Mesendoderm (in vitro differentiated cells): Measurements from ENCODE around the gene MMD.
"Not testable (repeated sequence)": the region's sequence is repeated elsewhere in the genome, so short reads cannot be mapped to it uniquely, and the experiment has no call there.

Experiments
- DNase-seq: peaks from one replicate; pipeline ENCODE4 v3.0.0; 2013
- H2AK5ac ChIP-seq: 2 replicates; pipeline ENCODE4 v1.6.1; 2013; ENCODE audit warnings: low read length, inconsistent platforms
- H2BK120ac ChIP-seq: 2 replicates; pipeline ENCODE4 v1.6.1; 2013; ENCODE audit warnings: low read depth, mild to moderate bottlenecking, low read length, moderate library complexity, mixed read lengths
- H2BK15ac ChIP-seq: replicated peaks from 2 replicates; pipeline ENCODE4 v1.6.1; 2013; ENCODE audit warnings: low read depth, mild to moderate bottlenecking, moderate library complexity
- H2BK5ac ChIP-seq: 2 replicates; pipeline ENCODE4 v1.6.1; 2013; ENCODE audit warnings: low read length, inconsistent platforms
- H3K18ac ChIP-seq: 2 replicates; pipeline ENCODE4 v1.6.1; 2013; ENCODE audit warnings: mild to moderate bottlenecking, low read length, mixed read lengths
- H3K23ac ChIP-seq: one replicate; pipeline ENCODE4 v1.6.1; 2013; ENCODE audit warnings: low read length
- H3K27ac ChIP-seq: 2 replicates; pipeline ENCODE4 v1.5.1; 2013; ENCODE audit warnings: low read depth, mild to moderate bottlenecking, inconsistent platforms, low read length, moderate library complexity
- H3K27me3 ChIP-seq: 2 replicates; pipeline ENCODE4 v1.6.1; 2013; ENCODE audit warnings: low read length, control low read depth, mild to moderate bottlenecking, inconsistent platforms; ENCODE audit not compliant: insufficient read depth, poor library complexity
- H3K36me3 ChIP-seq: 2 replicates; pipeline ENCODE4 v1.6.1; 2013; ENCODE audit warnings: low read length, inconsistent platforms; ENCODE audit not compliant: control insufficient read depth, insufficient read depth
- H3K4ac ChIP-seq: one replicate; pipeline ENCODE4 v1.6.1; 2013; ENCODE audit warnings: low read depth, mild to moderate bottlenecking, low read length, moderate library complexity
- H3K4me1 ChIP-seq: 2 replicates; pipeline ENCODE4 v1.6.1; 2013; ENCODE audit warnings: low read depth, low read length, inconsistent platforms; ENCODE audit not compliant: control insufficient read depth
- H3K4me2 ChIP-seq: 2 replicates; pipeline ENCODE4 v1.6.1; 2013; ENCODE audit warnings: low read length
- H3K4me3 ChIP-seq: 2 replicates; pipeline ENCODE4 v1.5.1; 2013; ENCODE audit warnings: mild to moderate bottlenecking, low read length
- H3K56ac ChIP-seq: one replicate; pipeline ENCODE4 v1.6.1; 2013; ENCODE audit warnings: low read length
- H3K79me1 ChIP-seq: 2 replicates; pipeline ENCODE4 v1.6.1; 2013; ENCODE audit warnings: low read length, inconsistent platforms
- H3K79me2 ChIP-seq: 2 replicates; pipeline ENCODE4 v1.6.1; 2013; ENCODE audit warnings: mild to moderate bottlenecking, low read length; ENCODE audit not compliant: control insufficient read depth, insufficient read depth
- H3K9ac ChIP-seq: 2 replicates; pipeline ENCODE4 v1.6.1; 2013; ENCODE audit warnings: low read length, inconsistent platforms
- H4K5ac ChIP-seq: one replicate; pipeline ENCODE4 v1.6.1; 2013; ENCODE audit warnings: low read length
- H4K8ac ChIP-seq: one replicate; pipeline ENCODE4 v1.6.1; 2013; ENCODE audit warnings: low read depth, mild to moderate bottlenecking, control low read depth, low read length, moderate library complexity
- WGBS: extraction: QIAGEN DNeasy Blood & Tissue Kit; methylation state at CpG from one replicate; pipeline ENCODE4 v1.1.7; 2013; ENCODE audit warnings: low lambda C conversion rate, missing lambda C conversion rate; ENCODE audit not compliant: insufficient coverage; ENCODE audit errors: extremely low coverage; 5-methylcytosine and 5-hydroxymethylcytosine counted together

MMD gene

GRCh38 chr17:55446581-55447205, 25.1 kb upstream of the MMD start:
- Histone ChIP-seq H2AK5ac (no peak overlapping the region), H3K79me1 (no peaks in the 10 kb centered on the region), H3K56ac (no peak overlapping the region), H2BK120ac (no peak overlapping the region), H3K4me3 (no peak overlapping the region), H3K4me2 (no peak overlapping the region), H2BK15ac (no peak overlapping the region), H2BK5ac (no peak overlapping the region), H3K23ac (no peak overlapping the region), H3K27ac (peak overlapping the region; percentile 36), H3K18ac (no peak overlapping the region), H4K8ac (no peak overlapping the region), H3K4me1 (peaks cover 2% of the 10 kb centered on the region), H3K4ac (no peak overlapping the region), H3K36me3 (no peaks in the 10 kb centered on the region), H3K79me2 (no peaks in the 10 kb centered on the region), H3K27me3 (no peaks in the 10 kb centered on the region), H4K5ac (no peak overlapping the region), H3K9ac (no peak overlapping the region)
- no peak for DNase-seq
- WGBS, result no CpG with 5 or more reads among the region's 4 CpGs

GRCh38 chr17:55446004-55446403, 24.4 kb upstream of the MMD start:
- not testable (repeated sequence) for H3K9ac ChIP-seq, H2AK5ac ChIP-seq, H2BK5ac ChIP-seq, H3K79me1 ChIP-seq, H4K8ac ChIP-seq, H3K4ac ChIP-seq, H4K5ac ChIP-seq, H3K18ac ChIP-seq, H3K79me2 ChIP-seq, H3K4me1 ChIP-seq, H3K4me3 ChIP-seq, H3K36me3 ChIP-seq, H3K27me3 ChIP-seq, H2BK120ac ChIP-seq, H3K23ac ChIP-seq, DNase-seq, H3K56ac ChIP-seq, H3K4me2 ChIP-seq, H2BK15ac ChIP-seq, H3K27ac ChIP-seq
- no CpG with 5 or more reads among the region's 4 CpGs for WGBS

- H3K27me3 ChIP-seq, result no peaks in the 10 kb centered on the region
- no peak overlapping the region for H2AK5ac ChIP-seq
- no peak overlapping the region for H3K4me2 ChIP-seq
- H2BK120ac ChIP-seq, result no peak overlapping the region
- peak overlapping the region; percentile 44 for H3K18ac ChIP-seq
- no peaks in the 10 kb centered on the region for H3K79me2 ChIP-seq
- whole genome bisulfite sequencing, result no CpG with 5 or more reads among the region's 6 CpGs
- no peak overlapping the region for H3K9ac ChIP-seq
- H3K4me1 ChIP-seq, result no peaks in the 10 kb centered on the region
- H3K79me1 ChIP-seq, result no peaks in the 10 kb centered on the region
- H4K5ac ChIP-seq, result no peak overlapping the region
- no peak overlapping the region for H3K4ac ChIP-seq
- H2BK15ac ChIP-seq, result peak overlapping the region; percentile 45
- H3K36me3 ChIP-seq, result no peaks in the 10 kb centered on the region
- H3K23ac ChIP-seq, result no peak overlapping the region
- no peak overlapping the region for H3K4me3 ChIP-seq
- no peak overlapping the region for H2BK5ac ChIP-seq
- DNase-seq, result no peak
- H4K8ac ChIP-seq, result peak overlapping the region; percentile 1
- H3K27ac ChIP-seq, result no peak overlapping the region
- H3K56ac ChIP-seq, result peak overlapping the region; percentile 42
These were observed 23.1 kb upstream of the MMD start for GRCh38 chr17:55444471-55445441.

DNA sequence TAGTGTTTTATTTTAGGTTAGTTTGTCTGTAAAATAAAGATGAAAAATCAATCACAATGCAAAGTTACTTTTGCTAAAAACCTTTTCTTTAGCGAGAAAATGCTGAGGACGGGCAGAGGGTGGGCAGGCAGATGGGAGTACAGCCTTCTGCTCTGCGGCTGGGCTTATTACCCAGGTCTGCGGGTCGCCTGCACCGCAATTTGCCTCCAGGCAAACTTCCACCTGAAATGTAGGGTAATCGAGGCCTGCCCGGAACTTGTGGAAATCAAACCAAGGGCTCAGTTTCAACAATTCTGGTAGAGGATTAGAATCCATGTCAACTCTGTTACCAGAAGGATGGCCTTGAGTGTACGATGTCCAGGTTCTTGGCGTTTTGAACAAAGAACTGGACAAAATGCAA, 22.3 kb upstream of the MMD start:
- no peak overlapping the region for H3K4ac ChIP-seq
- no peak overlapping the region for H2AK5ac ChIP-seq
- no peak overlapping the region for H3K4me2 ChIP-seq
- no peak overlapping the region for H3K23ac ChIP-seq
- no peaks in the 10 kb centered on the region for H3K4me1 ChIP-seq
- no peaks in the 10 kb centered on the region for H3K79me2 ChIP-seq
- H3K27ac ChIP-seq, result no peak overlapping the region
- no peaks in the 10 kb centered on the region for H3K27me3 ChIP-seq
- no peak overlapping the region for H2BK120ac ChIP-seq
- no peak overlapping the region for H4K5ac ChIP-seq
- no peak overlapping the region for H3K9ac ChIP-seq
- no peak overlapping the region for H3K56ac ChIP-seq
- no peak for DNase-seq
- no peak overlapping the region for H3K18ac ChIP-seq
- WGBS, result no CpG with 5 or more reads among the region's 10 CpGs
- H3K4me3 ChIP-seq, result no peak overlapping the region
- H3K79me1 ChIP-seq, result no peaks in the 10 kb centered on the region
- H4K8ac ChIP-seq, result no peak overlapping the region
- no peak overlapping the region for H2BK5ac ChIP-seq
- H2BK15ac ChIP-seq, result no peak overlapping the region
- no peaks in the 10 kb centered on the region for H3K36me3 ChIP-seq

GRCh38 chr17:55442953-55443683, 21.5 kb upstream of the MMD start:
- Histone ChIP-seq H4K8ac (no peak overlapping the region), H3K27ac (no peak overlapping the region), H2BK5ac (no peak overlapping the region), H3K79me2 (no peaks in the 10 kb centered on the region), H2AK5ac (no peak overlapping the region), H3K18ac (no peak overlapping the region), H3K4ac (no peak overlapping the region), H3K36me3 (no peaks in the 10 kb centered on the region), H3K27me3 (no peaks in the 10 kb centered on the region), H3K56ac (no peak overlapping the region), H4K5ac (no peak overlapping the region), H2BK15ac (no peak overlapping the region), H2BK120ac (no peak overlapping the region), H3K9ac (no peak overlapping the region), H3K79me1 (no peaks in the 10 kb centered on the region), H3K4me1 (no peaks in the 10 kb centered on the region), H3K4me2 (no peak overlapping the region), H3K23ac (no peak overlapping the region), H3K4me3 (no peak overlapping the region)
- no CpG with 5 or more reads among the region's 6 CpGs for WGBS
- DNase-seq, result no peak
